Transverse colon (tissue), 4 donors: ENCODE measurements around the gene CYP51A1. TPM values are rescaled to one million over a fixed set of nuclear protein-coding genes. Genes with fewer than 3 reads are reported as not detected.
"Not testable (repeated sequence)": the region's sequence is repeated elsewhere in the genome, so short reads cannot be mapped to it uniquely, and the experiment has no call there.

Experiments
- DNase-seq: peaks from one replicate; pipeline ENCODE4 v3.0.0-alpha.2; 2019
- H3K27ac ChIP-seq, 4 donors: fragments of 200-600 bp; sonication (generic); 2 replicates each; pipeline ENCODE4 v1.5.1; 2016 to 2018; ENCODE audit warnings: inconsistent platforms in 4 of 4
- H3K27me3 ChIP-seq: fragments of 200-600 bp; sonication (generic); 2 replicates; pipeline ENCODE4 v1.5.1; 2017; ENCODE audit warnings: inconsistent platforms
- H3K36me3 ChIP-seq, 4 donors: fragments of 200-600 bp; sonication (generic); 2 replicates each; pipeline ENCODE4 v1.5.1; 2017 to 2019; ENCODE audit warnings: inconsistent platforms in 4 of 4
- H3K4me1 ChIP-seq, 4 donors: fragments of 200-600 bp; sonication (generic); 2 replicates each; pipeline ENCODE4 v1.5.1; 2017 to 2020; ENCODE audit warnings: inconsistent platforms in 4 of 4
- H3K4me3 ChIP-seq, 4 donors: fragments of 200-600 bp; sonication (generic); 1 replicate in 1 of 4; 2 replicates in 3 of 4; pipeline versions ENCODE4 v1.5.1 to v1.6.1; 2017 to 2019; ENCODE audit warnings: inconsistent platforms in 4 of 4
- H3K9me3 ChIP-seq, 2 donors: fragments of 200-600 bp; sonication (generic); 2 replicates each; pipeline ENCODE4 v1.5.1; 2017 to 2019; ENCODE audit warnings: inconsistent platforms in 2 of 2
- EP300 ChIP-seq: sonication (generic); formaldehyde crosslinking; IDR thresholded peaks from one replicate; pipeline ENCODE4 v1.6.1; 2017; ENCODE audit warnings: antibody characterized with exemption, low read depth
- POLR2A ChIP-seq: fragments of 450-650 bp; IDR thresholded peaks from one replicate; pipeline ENCODE4 v1.6.1; 2016; ENCODE audit warnings: antibody characterized with exemption, mild to moderate bottlenecking, moderate library complexity
- POLR2AphosphoS5 ChIP-seq, 3 donors: sonication (generic); formaldehyde crosslinking; IDR thresholded peaks; one replicate each; pipeline ENCODE4 v1.6.1; 2016; ENCODE audit warnings: antibody characterized with exemption in 3 of 3
- WGBS, 2 donors: methylation state at CpG; one replicate each; pipeline ENCODE4 v1.1.5; 2018; ENCODE audit warnings: low coverage in 1 of 2; 5-methylcytosine and 5-hydroxymethylcytosine counted together
- in situ Hi-C, 4 donors: fragments of 200-750 bp; cut with MboI; loops; one replicate each; pipeline versions ENCODE4 v1.15.0 to v1.15.1; 2017; ENCODE audit warnings: low sequenced_read_pairs in 3 of 4, low pct_ligation_motif_present in 1 of 4, low pct_unique_long_range_greater_than_20kb in 1 of 4
- intact Hi-C: fragments of 100-400 bp; cut with DNase I; formaldehyde crosslinking; loops from one replicate; pipeline ENCODE4 v1.15.1; 2023; ENCODE audit warnings: low total_unique reads
- total RNA-seq, 4 donors: library from RNA; depleted of rRNA; stranded (reverse); fragments of >200 nt; gene quantifications; one replicate each; pipeline ENCODE4 v1.1.0, GENCODE V29; 2016
- TF ChIP-seq, protein P1 (sequence below), 5 experiments: fragments of 200-600 bp in 3 of 5; fragments of 450-650 bp in 2 of 5; sonication (generic) in 3 of 5; IDR thresholded peaks; 1 replicate in 2 of 5; 2 replicates in 3 of 5; pipeline ENCODE4 v1.5.1; 2016 to 2017; ENCODE audit warnings: antibody characterized with exemption in 5 of 5, inconsistent platforms in 3 of 5, mild to moderate bottlenecking in 2 of 5, moderate library complexity in 1 of 5

Gene CYP51A1
- total RNA-seq, 4 donors from 2014 or later: 26.5 to 74.1 (median 58.2) TPM

DNA sequence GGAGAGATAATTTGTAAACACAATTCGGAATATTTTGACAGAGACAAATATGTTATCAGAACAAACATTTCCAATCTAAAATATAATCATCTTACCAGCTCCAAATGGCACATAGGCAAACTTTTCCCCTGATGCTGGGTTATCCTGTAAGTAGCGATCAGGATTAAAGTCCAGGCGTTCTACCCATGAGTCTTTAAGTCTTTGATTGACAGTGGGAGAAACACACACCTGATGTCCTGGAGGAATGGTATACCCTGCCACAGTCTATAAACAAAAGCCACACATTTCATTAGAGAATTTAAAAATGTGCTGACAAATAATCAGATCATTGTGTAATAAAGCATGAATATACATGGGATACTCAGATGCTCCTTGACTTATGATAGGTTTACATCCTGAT lies 17.3 kb downstream of the CYP51A1 start:
- Histone ChIP-seq H3K36me3 (peaks cover 0 to 27% (median 10%) of the 10 kb centered on the region in 4 donors), H3K9me3 (no peaks in the 10 kb centered on the region), H3K27ac (no peak overlapping the region), H3K4me1 (no peaks in the 10 kb centered on the region), H3K4me3 (no peak overlapping the region), H3K27me3 (no peaks in the 10 kb centered on the region)
- DNase-seq: no peak
- WGBS, 2 donors: 95 to 100% methylated on average over 3 of the region's 3 CpGs
- TF ChIP-seq POLR2AphosphoS5 (IDR thresholded peaks at IDR 0.05) (no peak), EP300 (no peak), POLR2A (no peak)
- TF ChIP-seq, protein P1, sequence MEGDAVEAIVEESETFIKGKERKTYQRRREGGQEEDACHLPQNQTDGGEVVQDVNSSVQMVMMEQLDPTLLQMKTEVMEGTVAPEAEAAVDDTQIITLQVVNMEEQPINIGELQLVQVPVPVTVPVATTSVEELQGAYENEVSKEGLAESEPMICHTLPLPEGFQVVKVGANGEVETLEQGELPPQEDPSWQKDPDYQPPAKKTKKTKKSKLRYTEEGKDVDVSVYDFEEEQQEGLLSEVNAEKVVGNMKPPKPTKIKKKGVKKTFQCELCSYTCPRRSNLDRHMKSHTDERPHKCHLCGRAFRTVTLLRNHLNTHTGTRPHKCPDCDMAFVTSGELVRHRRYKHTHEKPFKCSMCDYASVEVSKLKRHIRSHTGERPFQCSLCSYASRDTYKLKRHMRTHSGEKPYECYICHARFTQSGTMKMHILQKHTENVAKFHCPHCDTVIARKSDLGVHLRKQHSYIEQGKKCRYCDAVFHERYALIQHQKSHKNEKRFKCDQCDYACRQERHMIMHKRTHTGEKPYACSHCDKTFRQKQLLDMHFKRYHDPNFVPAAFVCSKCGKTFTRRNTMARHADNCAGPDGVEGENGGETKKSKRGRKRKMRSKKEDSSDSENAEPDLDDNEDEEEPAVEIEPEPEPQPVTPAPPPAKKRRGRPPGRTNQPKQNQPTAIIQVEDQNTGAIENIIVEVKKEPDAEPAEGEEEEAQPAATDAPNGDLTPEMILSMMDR (IDR thresholded peaks at IDR 0.05): no peak
- intact Hi-C loops (no loop called here), in situ Hi-C loops (no loop called here)

DNA sequence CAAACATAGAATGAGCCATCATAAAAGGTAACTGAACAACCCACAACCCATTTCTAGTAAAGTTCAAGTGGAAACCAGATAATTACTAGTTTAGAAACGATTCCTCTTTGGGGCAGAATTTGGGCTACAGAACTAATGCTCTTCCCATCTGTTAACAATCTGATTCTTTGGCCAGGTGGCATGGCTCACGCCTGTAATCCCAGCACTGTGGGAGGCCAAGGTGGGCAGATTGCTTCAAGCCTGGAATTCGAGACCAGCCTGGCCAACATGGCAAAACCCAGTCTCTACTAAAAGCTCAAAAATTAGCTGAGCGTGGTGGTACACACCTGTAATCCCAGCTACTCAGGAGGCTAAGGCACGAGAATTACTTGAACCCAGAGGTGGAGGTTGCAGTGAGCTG lies 18.5 kb downstream of the CYP51A1 start:
- Histone ChIP-seq H3K27me3 (no peaks in the 10 kb centered on the region), H3K36me3 (peaks cover 0 to 28% (median 11%) of the 10 kb centered on the region in 4 donors), H3K9me3 (no peaks in the 10 kb centered on the region), H3K27ac (no peak overlapping the region), H3K4me1 (no peaks in the 10 kb centered on the region), H3K4me3 (no peak overlapping the region)
- no peak for DNase-seq
- TF ChIP-seq EP300 (no peak), POLR2A (no peak), POLR2AphosphoS5 (IDR thresholded peaks at IDR 0.05) (no peak)
- TF ChIP-seq, protein P1 (IDR thresholded peaks at IDR 0.05): no peak
- in situ Hi-C loops: no loop called here
- WGBS, 2 donors: 92 to 100% methylated on average over 1 to 5 of the region's 5 CpGs
- intact Hi-C loops: no loop called here

DNA sequence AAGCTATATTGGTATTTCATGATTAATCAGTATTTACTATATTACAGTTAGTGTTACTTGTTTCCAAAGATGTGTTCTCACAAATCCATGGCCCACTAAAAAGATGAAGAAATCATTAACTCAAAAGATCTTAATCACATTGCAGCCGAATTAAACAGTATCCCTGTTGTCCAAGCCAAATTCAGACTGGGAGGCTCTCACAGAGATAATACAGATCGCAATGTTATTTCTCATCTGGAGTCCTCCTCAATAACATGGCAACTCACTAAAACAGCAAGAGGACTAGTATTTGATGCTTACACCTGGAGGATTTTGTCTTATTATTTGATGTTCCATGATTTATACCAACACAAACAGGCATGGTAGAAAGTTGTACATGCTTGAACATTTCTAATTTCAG lies 23.4 kb downstream of the CYP51A1 start:
- H3K36me3 ChIP-seq: peaks cover 0 to 37% (median 14%) of the 10 kb centered on the region in 4 donors
- no peak overlapping the region for H3K4me3 ChIP-seq
- in situ Hi-C loops (no loop called here), intact Hi-C loops (no loop called here)
- H3K27ac ChIP-seq: no peak overlapping the region
- H3K9me3 ChIP-seq: no peaks in the 10 kb centered on the region
- no peak for DNase-seq
- no peaks in the 10 kb centered on the region for H3K27me3 ChIP-seq
- TF ChIP-seq EP300: no peak
- 83 to 89% methylated on average over 2 of the region's 2 CpGs for WGBS, 2 donors
- H3K4me1 ChIP-seq: no peaks in the 10 kb centered on the region

DNA sequence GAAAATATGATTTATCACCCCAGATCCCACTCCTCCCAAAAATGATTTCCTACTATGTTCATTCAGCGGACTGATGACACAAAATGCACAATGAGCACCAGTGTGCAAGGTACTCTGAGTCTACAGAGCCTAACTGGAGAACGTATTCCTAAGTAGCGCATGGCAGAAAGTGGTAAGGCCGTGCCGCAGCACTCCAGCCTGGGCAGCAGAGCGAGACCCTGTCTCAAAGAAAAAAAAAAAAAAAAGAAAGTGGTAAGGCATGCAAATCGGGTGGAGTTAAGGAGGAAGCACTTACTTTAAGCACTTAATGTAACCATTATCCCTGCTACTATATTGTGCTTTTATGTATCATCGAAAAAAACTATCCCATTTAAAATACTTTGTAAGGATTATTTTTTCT lies 25.5 kb downstream of the CYP51A1 start:
- intact Hi-C loops (no loop called here), in situ Hi-C loops (no loop called here)
- TF ChIP-seq POLR2A (no peak), EP300 (no peak), POLR2AphosphoS5 (IDR thresholded peaks at IDR 0.05) (no peak)
- TF ChIP-seq, protein P1 (IDR thresholded peaks at IDR 0.05): no peak
- WGBS, 2 donors: 85 to 95% methylated on average over 8 of the region's 8 CpGs
- no peak overlapping the region for H3K27ac ChIP-seq
- H3K9me3 ChIP-seq: no peaks in the 10 kb centered on the region
- H3K27me3 ChIP-seq: no peaks in the 10 kb centered on the region
- no peak for DNase-seq
- peaks cover 0 to 44% (median 23%) of the 10 kb centered on the region in 4 donors for H3K36me3 ChIP-seq
- H3K4me3 ChIP-seq: no peak overlapping the region
- H3K4me1 ChIP-seq: no peaks in the 10 kb centered on the region

DNA sequence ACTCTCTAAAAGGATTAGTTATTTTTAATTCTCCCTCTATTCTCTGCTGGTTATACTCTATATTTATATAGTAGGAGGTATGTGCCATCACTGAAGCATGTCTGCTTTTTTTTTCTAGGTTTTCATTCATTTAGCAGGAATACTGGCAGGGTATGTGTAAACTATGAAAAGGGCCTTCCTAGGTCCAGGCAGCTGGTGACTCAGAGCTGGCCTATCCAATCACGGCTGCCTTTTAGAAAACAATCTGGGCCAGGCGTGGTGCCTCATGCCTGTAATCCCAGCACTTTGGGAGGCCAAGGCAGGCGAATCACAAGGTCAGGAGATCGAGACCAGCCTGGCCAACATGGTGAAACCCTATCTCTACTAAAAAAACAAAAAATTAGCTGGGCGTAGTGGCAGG lies 31.4 kb downstream of the CYP51A1 start:
- intact Hi-C loops, in situ Hi-C loops, H3K4me3 ChIP-seq, H3K4me1 ChIP-seq, DNase-seq, H3K9me3 ChIP-seq, H3K27me3 ChIP-seq, H3K27ac ChIP-seq: not testable (repeated sequence)
- WGBS, 2 donors: 93 to 98% methylated on average over 2 to 5 of the region's 5 CpGs
- peaks cover 0 to 89% (median 31%) of the 10 kb centered on the region in 4 donors for H3K36me3 ChIP-seq
